OCI-LY1 (cell line): ENCODE data around the gene KIRREL3.

Experiments used
- H2AFZ ChIP-seq: fragments of 200-600 bp; sonication (generic), shearing (Covaris generic); 2 replicates; pipeline ENCODE4 v1.6.0; 2014; ENCODE audit warnings: antibody characterized with exemption, mild to moderate bottlenecking, low read length
- H3F3A ChIP-seq: fragments of 200-600 bp; sonication (generic), shearing (Covaris generic); 2 replicates; pipeline ENCODE4 v1.6.0; 2014; ENCODE audit warnings: mild to moderate bottlenecking, antibody characterized with exemption, low read length, moderate library complexity; ENCODE audit not compliant: insufficient read depth
- H3K27ac ChIP-seq: fragments of 200-600 bp; sonication (generic); 2 replicates; pipeline ENCODE4 v1.5.1; 2014; ENCODE audit warnings: low read length, mixed run types, mild to moderate bottlenecking, low read depth; ENCODE audit not compliant: poor library complexity, severe bottlenecking
- H3K27me3 ChIP-seq: fragments of 200-600 bp; sonication (generic); 2 replicates; pipeline ENCODE4 v1.6.0; 2014; ENCODE audit warnings: antibody characterized with exemption, mild to moderate bottlenecking, low read length, moderate library complexity; ENCODE audit not compliant: insufficient read depth
- H3K36me3 ChIP-seq: fragments of 200-600 bp; sonication (generic); 2 replicates; pipeline ENCODE4 v1.6.1; 2014; ENCODE audit warnings: mild to moderate bottlenecking, antibody characterized with exemption, low read length, moderate library complexity, mixed read lengths; ENCODE audit not compliant: insufficient read depth
- H3K4me1 ChIP-seq: fragments of 200-600 bp; sonication (generic); 2 replicates; pipeline ENCODE4 v1.5.1; 2014; ENCODE audit warnings: mild to moderate bottlenecking, low read length, moderate library complexity; ENCODE audit not compliant: insufficient read depth, severe bottlenecking
- H3K4me2 ChIP-seq: fragments of 200-600 bp; sonication (generic), shearing (Covaris generic); 2 replicates; pipeline ENCODE4 v1.6.1; 2014; ENCODE audit warnings: low read length
- H3K4me3 ChIP-seq: fragments of 200-600 bp; sonication (generic); 2 replicates; pipeline ENCODE4 v1.5.1; 2014; ENCODE audit warnings: low read length, low read depth, mild to moderate bottlenecking, mixed read lengths; ENCODE audit not compliant: poor library complexity, severe bottlenecking
- H3K79me2 ChIP-seq: fragments of 200-600 bp; shearing (Covaris generic); 2 replicates; pipeline ENCODE4 v1.6.1; 2016; ENCODE audit warnings: mixed run types, low read length, mixed read lengths; ENCODE audit not compliant: insufficient read depth
- H3K9ac ChIP-seq: fragments of 200-600 bp; sonication (generic), shearing (Covaris generic); 2 replicates; pipeline ENCODE4 v1.6.1; 2014; ENCODE audit warnings: mild to moderate bottlenecking, low read length, mixed read lengths
- H3K9me2 ChIP-seq: fragments of 200-600 bp; sonication (generic), shearing (Covaris generic); 2 replicates; pipeline ENCODE4 v1.6.1; 2014; ENCODE audit warnings: low read depth, mild to moderate bottlenecking, low read length, mixed read lengths
- H3K9me3 ChIP-seq: fragments of 200-600 bp; shearing (Covaris generic); 2 replicates; pipeline ENCODE4 v1.6.1; 2014; ENCODE audit warnings: low read length, mixed read lengths
- H4K20me1 ChIP-seq: fragments of 200-600 bp; sonication (generic), shearing (Covaris generic); 2 replicates; pipeline ENCODE4 v1.6.0; 2016; ENCODE audit warnings: mild to moderate bottlenecking, low read length; ENCODE audit not compliant: insufficient read depth
- EZH2 ChIP-seq: fragments of 200-600 bp; sonication (generic), shearing (Covaris generic); IDR thresholded peaks from 2 replicates; pipeline ENCODE4 v1.8.0; 2017; ENCODE audit warnings: borderline replicate concordance, mixed run types, mild to moderate bottlenecking, antibody characterized with exemption, low read length, moderate library complexity, mixed read lengths
- TF ChIP-seq, protein P1 (sequence below): fragments of 200-600 bp; sonication (generic), shearing (Covaris generic); IDR thresholded peaks from 2 replicates; pipeline ENCODE4 v1.5.1; 2017; ENCODE audit warnings: mild to moderate bottlenecking, antibody characterized with exemption, low read length, moderate library complexity, mixed read lengths

The KIRREL3 gene

DNA sequence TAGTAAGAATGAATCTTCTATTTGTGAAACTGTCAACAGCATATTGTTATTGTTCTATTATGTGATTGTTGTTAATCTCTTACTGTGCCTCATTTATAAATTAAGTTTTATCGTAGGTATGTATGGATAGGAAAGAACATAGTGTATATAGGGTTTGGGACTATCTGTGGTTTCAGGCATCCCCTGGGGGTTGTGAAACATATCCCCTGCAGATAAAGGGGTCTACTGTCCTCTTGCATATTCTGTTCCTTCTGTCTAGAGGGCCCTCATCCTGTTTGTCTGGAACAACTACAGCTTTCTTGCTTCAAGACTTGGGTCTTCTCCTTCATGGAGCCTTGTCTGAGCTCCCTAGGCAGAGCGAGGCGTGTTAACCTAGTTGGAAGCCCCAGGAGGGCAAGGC lies 159.6 kb downstream of the KIRREL3 start:
- no peak overlapping the region for H3K9ac ChIP-seq
- H3K4me2 ChIP-seq = no peak overlapping the region
- no peaks in the 10 kb centered on the region for H3K9me2 ChIP-seq
- H3K79me2 ChIP-seq = no peaks in the 10 kb centered on the region
- H4K20me1 ChIP-seq = no peaks in the 10 kb centered on the region
- H3K4me1 ChIP-seq = no peaks in the 10 kb centered on the region
- H3K27me3 ChIP-seq = no peaks in the 10 kb centered on the region
- H3F3A ChIP-seq = no peaks in the 10 kb centered on the region
- H3K9me3 ChIP-seq = no peaks in the 10 kb centered on the region
- no peaks in the 10 kb centered on the region for H3K36me3 ChIP-seq
- H2AFZ ChIP-seq = no peak overlapping the region
- no peak for TF ChIP-seq EZH2
- TF ChIP-seq, protein P1, sequence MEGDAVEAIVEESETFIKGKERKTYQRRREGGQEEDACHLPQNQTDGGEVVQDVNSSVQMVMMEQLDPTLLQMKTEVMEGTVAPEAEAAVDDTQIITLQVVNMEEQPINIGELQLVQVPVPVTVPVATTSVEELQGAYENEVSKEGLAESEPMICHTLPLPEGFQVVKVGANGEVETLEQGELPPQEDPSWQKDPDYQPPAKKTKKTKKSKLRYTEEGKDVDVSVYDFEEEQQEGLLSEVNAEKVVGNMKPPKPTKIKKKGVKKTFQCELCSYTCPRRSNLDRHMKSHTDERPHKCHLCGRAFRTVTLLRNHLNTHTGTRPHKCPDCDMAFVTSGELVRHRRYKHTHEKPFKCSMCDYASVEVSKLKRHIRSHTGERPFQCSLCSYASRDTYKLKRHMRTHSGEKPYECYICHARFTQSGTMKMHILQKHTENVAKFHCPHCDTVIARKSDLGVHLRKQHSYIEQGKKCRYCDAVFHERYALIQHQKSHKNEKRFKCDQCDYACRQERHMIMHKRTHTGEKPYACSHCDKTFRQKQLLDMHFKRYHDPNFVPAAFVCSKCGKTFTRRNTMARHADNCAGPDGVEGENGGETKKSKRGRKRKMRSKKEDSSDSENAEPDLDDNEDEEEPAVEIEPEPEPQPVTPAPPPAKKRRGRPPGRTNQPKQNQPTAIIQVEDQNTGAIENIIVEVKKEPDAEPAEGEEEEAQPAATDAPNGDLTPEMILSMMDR = no peak
- no peak overlapping the region for H3K4me3 ChIP-seq
- H3K27ac ChIP-seq = no peak overlapping the region

DNA sequence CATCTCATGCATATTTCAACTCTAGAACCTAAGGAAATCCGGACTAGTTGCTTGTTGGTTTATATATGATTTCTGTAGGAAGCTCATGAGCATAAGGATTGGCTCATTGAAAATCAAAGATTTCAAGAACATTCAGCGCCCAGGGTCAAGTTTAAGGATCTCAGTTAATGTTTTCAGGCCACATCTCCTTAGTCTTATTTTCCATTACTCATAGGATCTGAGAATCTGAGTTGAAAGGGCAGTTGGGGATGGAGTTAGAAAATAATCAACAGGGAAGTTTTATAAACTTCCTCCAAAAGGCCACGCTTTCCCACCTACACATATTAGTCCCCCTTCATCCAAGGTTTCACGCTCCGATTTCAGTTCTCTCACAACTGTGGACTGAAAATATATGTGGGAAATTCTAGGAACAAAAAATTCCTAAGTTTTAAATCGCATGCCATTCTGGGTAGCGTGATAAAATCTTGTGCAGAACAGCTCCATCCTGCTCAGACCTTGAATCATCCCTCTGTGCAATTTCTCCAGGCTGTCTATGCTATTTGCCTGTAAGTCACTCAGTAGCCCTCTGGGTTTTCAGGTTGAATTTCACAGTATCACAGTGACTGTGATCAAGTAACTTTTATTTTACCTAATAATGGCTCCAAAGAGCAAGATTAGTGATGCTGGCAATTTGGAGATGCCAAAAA lies 160.2 kb downstream of the KIRREL3 start:
- Histone ChIP-seq H3K27ac (no peak overlapping the region), H3K9me2 (no peaks in the 10 kb centered on the region), H2AFZ (no peak overlapping the region), H4K20me1 (no peaks in the 10 kb centered on the region), H3K27me3 (no peaks in the 10 kb centered on the region), H3K9ac (no peak overlapping the region), H3K36me3 (no peaks in the 10 kb centered on the region), H3K4me3 (no peak overlapping the region), H3K4me2 (no peak overlapping the region), H3K79me2 (no peaks in the 10 kb centered on the region), H3K9me3 (no peaks in the 10 kb centered on the region), H3F3A (no peaks in the 10 kb centered on the region), H3K4me1 (no peaks in the 10 kb centered on the region)
- TF ChIP-seq EZH2 = no peak
- TF ChIP-seq, protein P1 = no peak

DNA sequence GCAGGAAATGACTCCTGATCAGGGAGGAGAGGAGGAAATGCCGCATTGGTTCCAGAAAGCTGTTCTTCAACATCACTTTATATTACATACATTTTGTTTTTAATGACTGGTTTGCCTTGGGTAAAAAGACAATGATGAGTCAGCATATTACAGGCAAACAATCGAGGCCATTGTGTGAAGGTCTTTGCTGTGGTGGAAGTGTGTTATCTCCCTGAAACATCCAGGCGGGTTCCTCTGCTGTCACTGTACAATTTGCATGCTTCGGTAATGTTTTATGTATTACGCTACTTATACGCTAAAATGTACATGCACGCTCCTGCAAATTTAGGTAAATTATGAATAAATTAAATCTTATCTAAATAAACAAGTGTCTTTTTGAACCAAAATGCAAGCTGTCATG lies 161.1 kb downstream of the KIRREL3 start:
- Histone ChIP-seq H3K36me3 (no peaks in the 10 kb centered on the region), H3K27ac (no peak overlapping the region), H4K20me1 (no peaks in the 10 kb centered on the region), H3K27me3 (no peaks in the 10 kb centered on the region), H3K9me3 (no peaks in the 10 kb centered on the region), H3K79me2 (no peaks in the 10 kb centered on the region), H3F3A (no peaks in the 10 kb centered on the region), H3K9me2 (no peaks in the 10 kb centered on the region), H3K9ac (no peak overlapping the region), H2AFZ (no peak overlapping the region), H3K4me1 (no peaks in the 10 kb centered on the region), H3K4me3 (no peak overlapping the region), H3K4me2 (no peak overlapping the region)
- TF ChIP-seq, protein P1 = no peak
- no peak for TF ChIP-seq EZH2
